Keratinocyte (primary cell): ENCODE data around the gene MARCHF2. TPM values are rescaled to one million over a fixed set of nuclear protein-coding genes. Genes with fewer than 3 reads are reported as not detected.
"Not testable (repeated sequence)": the region's sequence is repeated elsewhere in the genome, so short reads cannot be mapped to it uniquely, and the experiment has no call there.

ENCODE experiments used
- DNase-seq: peaks from one replicate; pipeline ENCODE4 v3.0.0-alpha.2; 2011; ENCODE audit warnings: low read depth, missing footprints, low spot score
- FAIRE-seq: peaks from 2 replicates; lab custom pipeline; 2011; peaks lifted over from hg19 to GRCh38; lab: Jason Lieb, UNC
- H2AFZ ChIP-seq: 2 replicates; pipeline ENCODE4 v1.6.0; 2012; ENCODE audit warnings: low read length, control low read depth, inconsistent platforms; ENCODE audit not compliant: control insufficient read depth
- H3K27ac ChIP-seq: 2 replicates; pipeline ENCODE4 v1.5.1; 2011; ENCODE audit warnings: low read length; ENCODE audit not compliant: control insufficient read depth, insufficient read depth
- H3K27me3 ChIP-seq: 3 replicates; pipeline ENCODE4 v1.6.0; 2011; ENCODE audit warnings: low read length; ENCODE audit not compliant: control insufficient read depth, insufficient read depth; ENCODE audit errors: extremely low read depth
- H3K36me3 ChIP-seq, 2 experiments: 2 replicates in 1 of 2; 3 replicates in 1 of 2; pipeline ENCODE4 v1.5.1; 2011; ENCODE audit warnings: low read length in 2 of 2, mild to moderate bottlenecking in 1 of 2; ENCODE audit not compliant: control insufficient read depth in 2 of 2, insufficient read depth in 2 of 2; ENCODE audit errors: extremely low read depth in 1 of 2
- H3K4me1 ChIP-seq: 3 replicates; pipeline ENCODE4 v1.5.1; 2011; ENCODE audit warnings: low read length; ENCODE audit not compliant: control insufficient read depth, insufficient read depth; ENCODE audit errors: extremely low read depth
- H3K4me2 ChIP-seq: 3 replicates; pipeline ENCODE4 v1.6.0; 2011; ENCODE audit warnings: low read depth, low read length; ENCODE audit not compliant: control insufficient read depth, insufficient read depth; ENCODE audit errors: extremely low read depth
- H3K4me3 ChIP-seq, 3 experiments: fragments of 200-600 bp in 1 of 3; sonication (generic) in 1 of 3; 2 replicates in 2 of 3; 3 replicates in 1 of 3; pipeline ENCODE4 v1.5.1; 2011 to 2016; ENCODE audit warnings: low read length in 3 of 3, mild to moderate bottlenecking in 3 of 3, control low read depth in 2 of 3, inconsistent platforms in 1 of 3, low read depth in 1 of 3, mixed read lengths in 1 of 3, mixed run types in 1 of 3, moderate library complexity in 1 of 3; ENCODE audit not compliant: control insufficient read depth in 2 of 3, insufficient read depth in 2 of 3; ENCODE audit errors: extremely low read depth in 1 of 3
- H3K79me2 ChIP-seq: 2 replicates; pipeline ENCODE4 v1.6.0; 2012; ENCODE audit warnings: low read length; ENCODE audit not compliant: control insufficient read depth, insufficient read depth
- H3K9ac ChIP-seq: 3 replicates; pipeline ENCODE4 v1.6.0; 2011; ENCODE audit warnings: low read length; ENCODE audit not compliant: control insufficient read depth, insufficient read depth; ENCODE audit errors: extremely low read depth
- H3K9me1 ChIP-seq: 3 replicates; pipeline ENCODE4 v1.6.0; 2011; ENCODE audit warnings: low read length; ENCODE audit not compliant: control insufficient read depth, insufficient read depth; ENCODE audit errors: extremely low read depth
- H3K9me3 ChIP-seq: 2 replicates; pipeline ENCODE4 v1.5.1; 2012; ENCODE audit warnings: low read depth, low read length; ENCODE audit not compliant: control insufficient read depth
- H4K20me1 ChIP-seq: 3 replicates; pipeline ENCODE4 v1.6.0; 2011; ENCODE audit warnings: low read length; ENCODE audit not compliant: control insufficient read depth, insufficient read depth; ENCODE audit errors: extremely low read depth
- EZH2 ChIP-seq: IDR thresholded peaks from one replicate; pipeline ENCODE4 v1.6.1; 2012; ENCODE audit warnings: inconsistent platforms, mild to moderate bottlenecking, low read length, moderate library complexity
- dilution Hi-C: fragments of 300-500 bp; cut with MboI; formaldehyde crosslinking; loops from one replicate; pipeline ENCODE4 v1.7.0; 2020; ENCODE audit warnings: low sequenced_read_pairs; ENCODE audit not compliant: extremely low pct_ligation_motif_present
- polyA plus RNA-seq, 5 experiments: library from polyadenylated mRNA; depleted of rRNA in 3 of 5; stranded (reverse) in 3 of 5; stranded (forward) in 1 of 5; unstranded in 1 of 5; fragments of >200 nt; gene quantifications; 1 replicate in 1 of 5; 2 replicates in 3 of 5; 3 replicates in 1 of 5; pipeline versions ENCODE4 v1.2.1 to v1.2.3, GENCODE V29; 2011 to 2012; ENCODE audit warnings: missing spikeins in 2 of 5, low read depth in 1 of 5, low replicate concordance in 1 of 5
- TF ChIP-seq, protein P1 (sequence below), 3 experiments: IDR thresholded peaks in 1 of 3; conservative IDR thresholded peaks in 1 of 3; optimal IDR thresholded peaks in 1 of 3; 2 replicates in 2 of 3; 3 replicates in 1 of 3; pipeline versions ENCODE3 to v1.5.1; 2011; ENCODE audit warnings: low read length in 3 of 3, mild to moderate bottlenecking in 3 of 3, moderate library complexity in 2 of 3, control low read depth in 1 of 3, inconsistent platforms in 1 of 3; ENCODE audit not compliant: insufficient read depth in 2 of 3; ENCODE audit errors: extremely low read depth in 1 of 3

The MARCHF2 gene
- polyA plus RNA-seq, 1 donor (not counting 4 experiments of a cell fraction or from before 2014, with no cell fraction given) = 13.7 TPM

DNA sequence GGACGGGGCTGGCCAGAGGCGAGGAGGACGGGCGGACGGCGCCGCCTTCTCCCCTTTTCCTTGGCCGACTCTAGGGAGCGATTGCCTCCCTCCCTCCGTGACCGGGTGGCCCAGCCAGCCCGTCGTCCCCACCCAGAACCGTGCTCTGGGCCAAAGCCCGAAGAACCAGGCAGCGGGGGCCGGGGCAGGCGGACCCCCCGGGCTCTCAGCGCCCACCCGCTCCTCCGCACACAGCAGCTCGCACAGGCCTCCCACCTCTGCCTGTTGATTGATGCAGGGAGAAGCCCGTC lies 9.3 kb upstream of the MARCHF2 start:
- H3K36me3 ChIP-seq = peaks cover 5 to 11% of the 10 kb centered on the region in 2 experiments
- H3K9me3 ChIP-seq = no peaks in the 10 kb centered on the region
- H3K9ac ChIP-seq = no peak overlapping the region
- H4K20me1 ChIP-seq = no peaks in the 10 kb centered on the region
- dilution Hi-C loops = no loop called here
- TF ChIP-seq, protein P1, sequence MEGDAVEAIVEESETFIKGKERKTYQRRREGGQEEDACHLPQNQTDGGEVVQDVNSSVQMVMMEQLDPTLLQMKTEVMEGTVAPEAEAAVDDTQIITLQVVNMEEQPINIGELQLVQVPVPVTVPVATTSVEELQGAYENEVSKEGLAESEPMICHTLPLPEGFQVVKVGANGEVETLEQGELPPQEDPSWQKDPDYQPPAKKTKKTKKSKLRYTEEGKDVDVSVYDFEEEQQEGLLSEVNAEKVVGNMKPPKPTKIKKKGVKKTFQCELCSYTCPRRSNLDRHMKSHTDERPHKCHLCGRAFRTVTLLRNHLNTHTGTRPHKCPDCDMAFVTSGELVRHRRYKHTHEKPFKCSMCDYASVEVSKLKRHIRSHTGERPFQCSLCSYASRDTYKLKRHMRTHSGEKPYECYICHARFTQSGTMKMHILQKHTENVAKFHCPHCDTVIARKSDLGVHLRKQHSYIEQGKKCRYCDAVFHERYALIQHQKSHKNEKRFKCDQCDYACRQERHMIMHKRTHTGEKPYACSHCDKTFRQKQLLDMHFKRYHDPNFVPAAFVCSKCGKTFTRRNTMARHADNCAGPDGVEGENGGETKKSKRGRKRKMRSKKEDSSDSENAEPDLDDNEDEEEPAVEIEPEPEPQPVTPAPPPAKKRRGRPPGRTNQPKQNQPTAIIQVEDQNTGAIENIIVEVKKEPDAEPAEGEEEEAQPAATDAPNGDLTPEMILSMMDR (optimal IDR thresholded peaks at IDR 0.05 in 1 of 3, IDR thresholded peaks at IDR 0.05 in 1 of 3, conservative IDR thresholded peaks at IDR 0.05 in 1 of 3; ENCODE audit: extremely low read depth in 1 of 3, insufficient read depth in 2 of 3, low read length in 3 of 3) = no peak
- TF ChIP-seq EZH2 = no peak
- no peak overlapping the region for H3K4me3 ChIP-seq
- H3K4me2 ChIP-seq = no peak overlapping the region
- no peak overlapping the region for H3K27ac ChIP-seq
- no peaks in the 10 kb centered on the region for H3K27me3 ChIP-seq
- no peaks in the 10 kb centered on the region for H3K9me1 ChIP-seq
- no peak overlapping the region for H2AFZ ChIP-seq
- peaks cover 2% of the 10 kb centered on the region for H3K79me2 ChIP-seq
- peaks cover 6% of the 10 kb centered on the region for H3K4me1 ChIP-seq
- no peak for DNase-seq
- FAIRE-seq = no peak

DNA sequence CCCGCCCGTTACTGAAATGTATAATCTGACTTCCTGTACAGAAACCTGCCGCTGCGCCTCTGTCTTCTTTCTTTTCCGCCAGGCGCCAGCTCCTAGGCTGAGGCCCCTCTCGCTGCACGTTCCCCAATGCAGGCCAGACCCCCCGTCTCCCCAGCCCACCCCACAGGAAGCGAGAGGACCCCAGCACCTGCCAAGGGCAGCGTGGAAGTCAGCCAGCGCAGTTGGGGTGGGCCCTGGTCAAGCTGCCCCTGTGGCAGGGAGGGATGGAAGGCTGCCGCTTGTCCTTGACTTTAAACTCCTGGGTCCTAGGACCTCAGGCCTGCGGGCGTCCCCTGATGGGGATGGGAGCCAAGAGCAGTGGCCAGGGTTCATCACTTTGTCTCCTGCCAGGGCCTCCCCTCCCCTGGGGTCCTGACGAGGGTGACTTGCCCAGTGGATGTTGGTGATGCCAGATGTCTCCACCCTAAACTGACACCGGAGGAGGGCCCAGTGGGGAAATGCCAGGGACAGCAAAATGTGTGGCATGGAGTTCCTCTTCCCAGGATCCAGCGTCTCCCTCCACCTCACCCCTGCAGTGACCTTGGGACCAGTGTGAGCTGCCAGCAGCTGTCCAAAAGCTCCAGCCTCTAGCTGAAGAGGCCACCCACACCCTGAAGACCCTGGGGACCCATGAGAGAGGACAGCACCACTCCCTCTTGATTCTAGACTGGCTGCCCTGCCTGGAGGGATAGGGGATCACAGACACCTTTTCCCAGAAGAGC lies 8.5 kb upstream of the MARCHF2 start:
- H3K4me2 ChIP-seq = no peak overlapping the region
- H4K20me1 ChIP-seq = no peaks in the 10 kb centered on the region
- no peak overlapping the region for H3K4me3 ChIP-seq
- DNase-seq = no peak
- H3K27me3 ChIP-seq = no peaks in the 10 kb centered on the region
- no peaks in the 10 kb centered on the region for H3K9me3 ChIP-seq
- TF ChIP-seq, protein P1 (optimal IDR thresholded peaks at IDR 0.05 in 1 of 3, IDR thresholded peaks at IDR 0.05 in 1 of 3, conservative IDR thresholded peaks at IDR 0.05 in 1 of 3; ENCODE audit: extremely low read depth in 1 of 3, insufficient read depth in 2 of 3, low read length in 3 of 3) = no peak
- TF ChIP-seq EZH2 = no peak
- H3K9me1 ChIP-seq = no peaks in the 10 kb centered on the region
- peaks cover 6% of the 10 kb centered on the region for H3K4me1 ChIP-seq
- peaks cover 5 to 7% of the 10 kb centered on the region in 2 experiments for H3K36me3 ChIP-seq
- no peak for FAIRE-seq
- no peaks in the 10 kb centered on the region for H3K79me2 ChIP-seq
- H2AFZ ChIP-seq = no peak overlapping the region
- dilution Hi-C loops = no loop called here
- no peak overlapping the region for H3K27ac ChIP-seq
- no peak overlapping the region for H3K9ac ChIP-seq

DNA sequence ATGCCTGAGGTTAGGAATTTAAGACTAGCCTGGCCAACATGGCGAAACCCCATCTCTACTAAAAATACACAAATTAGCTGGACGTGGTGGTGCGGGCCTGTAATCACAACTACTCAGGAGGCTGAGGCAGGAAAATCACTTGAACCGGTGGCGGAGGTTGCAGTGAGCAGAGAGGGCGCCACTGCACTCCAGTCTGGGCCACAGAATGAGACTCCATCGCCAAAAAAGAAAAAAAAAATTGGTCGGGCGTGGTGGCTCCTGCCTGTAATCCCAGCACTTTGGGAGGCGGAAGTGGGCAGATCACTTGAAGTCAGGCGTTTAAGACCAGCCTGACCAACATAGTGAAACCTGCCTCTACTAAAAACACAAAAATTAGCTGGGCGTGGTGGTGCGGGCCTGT lies 2.4 kb upstream of the MARCHF2 start:
- H2AFZ ChIP-seq, H3K9me1 ChIP-seq, H3K4me3 ChIP-seq, DNase-seq, H3K36me3 ChIP-seq, H3K4me1 ChIP-seq, FAIRE-seq, H4K20me1 ChIP-seq, dilution Hi-C loops, H3K27me3 ChIP-seq, H3K9me3 ChIP-seq, H3K4me2 ChIP-seq, H3K79me2 ChIP-seq, H3K27ac ChIP-seq, H3K9ac ChIP-seq: not testable (repeated sequence)
